Chondrocyte (in vitro differentiated cells): ENCODE results near the gene PLCD3. TPM values are rescaled to one million over a fixed set of nuclear protein-coding genes. Genes with fewer than 3 reads are reported as not detected.

Source experiments
- DNase-seq: peaks from one replicate; pipeline ENCODE4 v3.0.0; 2021; ENCODE audit warnings: mixed read lengths, low spot score
- H3K27ac Mint-ChIP-seq: one replicate; pipeline ENCODE4 v1.8.0; 2021; ENCODE audit warnings: mild to moderate bottlenecking, moderate library complexity, mixed read lengths; ENCODE audit not compliant: unreplicated experiment
- H3K27me3 Mint-ChIP-seq: 2 replicates; pipeline ENCODE4 v1.8.0; 2021; ENCODE audit warnings: low read depth, mixed read lengths
- H3K36me3 Mint-ChIP-seq: 2 replicates; pipeline ENCODE4 v1.8.0; 2021; ENCODE audit warnings: low read depth, mixed read lengths
- H3K4me1 Mint-ChIP-seq: 2 replicates; pipeline ENCODE4 v1.8.0; 2021; ENCODE audit warnings: low read depth, mild to moderate bottlenecking, mixed read lengths
- H3K4me3 Mint-ChIP-seq: one replicate; pipeline ENCODE4 v1.8.0; 2021; ENCODE audit warnings: mild to moderate bottlenecking, moderate library complexity, mixed read lengths; ENCODE audit not compliant: unreplicated experiment
- H3K9me3 Mint-ChIP-seq: 2 replicates; pipeline ENCODE4 v1.8.0; 2021; ENCODE audit warnings: low read depth, mixed read lengths
- total RNA-seq: library from RNA; stranded (reverse); gene quantifications from 3 replicates; pipeline ENCODE4 v1.2.1, GENCODE V29; 2021
- TF ChIP-seq, protein P1 (sequence below): fragments of 200-600 bp; sonication (generic); IDR thresholded peaks from 2 replicates; pipeline ENCODE4 v1.5.0; 2021; ENCODE audit warnings: antibody characterized with exemption, mild to moderate bottlenecking, moderate library complexity

The PLCD3 gene
- total RNA-seq, 1 donor from 2014 or later: 123 TPM

- no peak for DNase-seq
- no peaks in the 10 kb centered on the region for H3K9me3 Mint-ChIP-seq
- TF ChIP-seq, protein P1, sequence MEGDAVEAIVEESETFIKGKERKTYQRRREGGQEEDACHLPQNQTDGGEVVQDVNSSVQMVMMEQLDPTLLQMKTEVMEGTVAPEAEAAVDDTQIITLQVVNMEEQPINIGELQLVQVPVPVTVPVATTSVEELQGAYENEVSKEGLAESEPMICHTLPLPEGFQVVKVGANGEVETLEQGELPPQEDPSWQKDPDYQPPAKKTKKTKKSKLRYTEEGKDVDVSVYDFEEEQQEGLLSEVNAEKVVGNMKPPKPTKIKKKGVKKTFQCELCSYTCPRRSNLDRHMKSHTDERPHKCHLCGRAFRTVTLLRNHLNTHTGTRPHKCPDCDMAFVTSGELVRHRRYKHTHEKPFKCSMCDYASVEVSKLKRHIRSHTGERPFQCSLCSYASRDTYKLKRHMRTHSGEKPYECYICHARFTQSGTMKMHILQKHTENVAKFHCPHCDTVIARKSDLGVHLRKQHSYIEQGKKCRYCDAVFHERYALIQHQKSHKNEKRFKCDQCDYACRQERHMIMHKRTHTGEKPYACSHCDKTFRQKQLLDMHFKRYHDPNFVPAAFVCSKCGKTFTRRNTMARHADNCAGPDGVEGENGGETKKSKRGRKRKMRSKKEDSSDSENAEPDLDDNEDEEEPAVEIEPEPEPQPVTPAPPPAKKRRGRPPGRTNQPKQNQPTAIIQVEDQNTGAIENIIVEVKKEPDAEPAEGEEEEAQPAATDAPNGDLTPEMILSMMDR: no peak
- H3K4me1 Mint-ChIP-seq: peaks cover 45% of the 10 kb centered on the region
- peak overlapping the region; percentile 86 for H3K27ac Mint-ChIP-seq
- no peaks in the 10 kb centered on the region for H3K27me3 Mint-ChIP-seq
- no peak overlapping the region for H3K4me3 Mint-ChIP-seq
- H3K36me3 Mint-ChIP-seq: peaks cover 19% of the 10 kb centered on the region
These were observed 45.3 kb downstream of the PLCD3 start for GRCh38 chr17:45086865-45087503.

DNA sequence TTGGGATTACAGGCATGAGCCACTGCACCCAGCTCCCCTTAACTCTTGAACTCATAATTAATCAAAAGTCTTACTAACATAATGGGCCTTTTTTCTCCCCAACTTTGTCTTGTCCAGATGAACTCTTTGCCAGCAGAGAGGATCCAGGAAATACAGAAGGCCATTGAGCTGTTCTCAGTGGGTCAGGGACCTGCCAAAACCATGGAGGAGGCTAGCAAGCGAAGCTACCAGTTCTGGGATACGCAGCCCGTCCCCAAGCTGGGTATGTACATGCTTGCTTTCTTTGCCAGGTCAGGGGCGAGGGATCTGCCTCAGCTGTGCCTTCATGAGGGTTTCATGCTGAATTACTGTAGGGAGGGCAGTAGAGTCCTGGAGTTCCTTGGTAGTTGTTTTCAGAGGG lies 45.9 kb downstream of the PLCD3 start:
- peak overlapping the region; percentile 86 for H3K27ac Mint-ChIP-seq
- TF ChIP-seq, protein P1: no peak
- no peak for DNase-seq
- H3K27me3 Mint-ChIP-seq: no peaks in the 10 kb centered on the region
- H3K9me3 Mint-ChIP-seq: no peaks in the 10 kb centered on the region
- no peak overlapping the region for H3K4me3 Mint-ChIP-seq
- H3K4me1 Mint-ChIP-seq: peaks cover 40% of the 10 kb centered on the region
- peaks cover 23% of the 10 kb centered on the region for H3K36me3 Mint-ChIP-seq

DNA sequence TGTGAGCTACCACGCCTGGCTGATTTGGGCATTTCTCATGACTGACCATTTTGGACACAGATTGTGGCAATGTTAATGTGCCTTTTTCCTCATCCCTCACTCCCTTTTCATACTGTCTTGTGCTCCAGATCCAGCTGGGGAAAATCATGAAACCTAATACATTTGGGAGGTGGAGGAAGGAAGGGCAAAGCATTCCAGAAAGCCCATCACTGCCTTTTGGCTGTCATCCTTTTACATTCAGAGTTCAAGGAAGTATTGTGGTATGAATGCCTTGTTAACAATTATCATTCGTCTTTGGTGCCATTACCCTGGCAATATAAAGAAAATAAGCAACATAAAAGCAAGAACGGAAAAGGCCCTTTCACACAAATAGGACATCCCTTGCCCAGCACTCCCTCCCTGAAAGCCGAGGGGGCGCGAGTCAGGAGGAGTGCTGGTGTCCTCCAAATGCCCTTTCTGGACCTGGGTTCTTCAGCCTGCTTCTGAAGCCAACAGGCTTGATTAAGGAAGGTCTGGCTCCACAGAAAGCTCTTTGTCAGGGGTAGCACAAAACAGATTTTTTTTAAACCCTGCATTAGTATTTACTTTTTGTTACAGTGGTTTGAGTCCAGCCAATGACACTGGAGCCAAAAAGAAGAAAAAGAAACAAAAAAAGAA lies 51.1 kb downstream of the PLCD3 start:
- H3K36me3 Mint-ChIP-seq: peaks cover 10% of the 10 kb centered on the region
- H3K27ac Mint-ChIP-seq: no peak overlapping the region
- no peaks in the 10 kb centered on the region for H3K27me3 Mint-ChIP-seq
- H3K4me1 Mint-ChIP-seq: peaks cover 14% of the 10 kb centered on the region
- H3K9me3 Mint-ChIP-seq: no peaks in the 10 kb centered on the region
- DNase-seq: no peak
- TF ChIP-seq, protein P1: no peak
- no peak overlapping the region for H3K4me3 Mint-ChIP-seq

- no peak for DNase-seq
- no peaks in the 10 kb centered on the region for H3K27me3 Mint-ChIP-seq
- H3K27ac Mint-ChIP-seq: peak overlapping the region; percentile 10
- H3K4me3 Mint-ChIP-seq: no peak overlapping the region
- H3K36me3 Mint-ChIP-seq: peaks cover 15% of the 10 kb centered on the region
- H3K9me3 Mint-ChIP-seq: no peaks in the 10 kb centered on the region
- H3K4me1 Mint-ChIP-seq: peaks cover 30% of the 10 kb centered on the region
- TF ChIP-seq, protein P1: no peak
These were observed 54.7 kb downstream of the PLCD3 start for GRCh38 chr17:45077643-45078042.

DNA sequence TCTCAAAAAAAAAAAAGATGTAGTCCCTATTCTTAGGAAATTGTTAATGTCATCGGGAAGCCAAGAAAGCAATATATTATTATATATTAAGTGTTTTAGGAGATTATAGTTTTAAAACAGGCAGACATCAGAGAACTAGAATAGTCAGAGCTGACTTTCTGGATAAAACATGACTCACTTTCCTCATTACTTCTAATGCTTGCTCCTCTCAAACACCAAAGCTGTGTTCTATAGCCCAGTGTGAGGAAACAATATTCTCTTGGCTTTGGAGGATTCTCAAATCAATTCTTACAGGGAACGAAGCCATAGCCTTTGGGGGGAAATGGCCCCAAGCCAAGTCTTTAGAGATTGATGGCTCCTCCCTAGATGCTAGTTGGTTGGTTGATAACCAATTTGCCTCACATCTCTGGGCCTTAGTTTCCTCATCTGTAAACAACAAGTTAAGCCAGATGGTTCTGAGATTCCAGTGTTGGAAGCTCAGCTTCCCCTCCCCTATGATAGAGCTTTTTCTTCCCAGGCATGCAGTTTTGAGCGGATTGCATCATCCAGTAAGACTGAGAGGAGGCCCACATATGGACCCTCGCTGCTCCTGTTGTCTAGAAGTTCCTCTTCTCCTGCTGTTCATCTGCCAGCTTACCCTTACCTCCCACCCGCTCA lies 58.8 kb downstream of the PLCD3 start:
- TF ChIP-seq, protein P1: no peak
- Mint-ChIP-seq H3K9me3 (no peaks in the 10 kb centered on the region), H3K4me3 (no peak overlapping the region), H3K36me3 (peaks cover 9% of the 10 kb centered on the region), H3K27me3 (no peaks in the 10 kb centered on the region), H3K27ac (peak overlapping the region; percentile 97), H3K4me1 (peaks cover 22% of the 10 kb centered on the region)
- no peak for DNase-seq
